HepG2 (cell line): ENCODE results near the gene KIF15. TPM values are rescaled to one million over a fixed set of nuclear protein-coding genes. Genes with fewer than 3 reads are reported as not detected.
A peak's percentile ranks its signal among the peaks of the same experiment; 100 is the strongest.

Experiments
- ATF1 ChIP-seq: IDR thresholded peaks from 2 replicates; pipeline ENCODE4 v1.6.1; 2016; ENCODE audit warnings: mild to moderate bottlenecking, control low read depth
- KLF16 ChIP-seq, 2 experiments: sonication (generic) in 1 of 2; formaldehyde crosslinking in 1 of 2; IDR thresholded peaks; 2 replicates each; pipeline versions ENCODE4 v1.6.1 to v1.8.0; 2016 to 2023; ENCODE audit warnings: missing genetic modification reagents in 2 of 2, missing compliant biosample characterization in 1 of 2
- NFKBIZ ChIP-seq: IDR thresholded peaks from 2 replicates; pipeline ENCODE4 v1.6.1; 2018; ENCODE audit warnings: missing genetic modification reagents, missing compliant biosample characterization
- PRDM10 ChIP-seq: sonication (generic); formaldehyde crosslinking; IDR thresholded peaks from 2 replicates; pipeline ENCODE4 v1.4.0; 2020; ENCODE audit warnings: low read depth, missing genetic modification reagents
- SNRNP70 ChIP-seq: fragments of 200-400 bp; formaldehyde crosslinking; IDR thresholded peaks from 2 replicates; pipeline ENCODE4 v1.6.1; 2017; ENCODE audit warnings: mild to moderate bottlenecking, low read depth, low read length, moderate library complexity
- SP4 ChIP-seq: sonication (generic); formaldehyde crosslinking; IDR thresholded peaks from 2 replicates; pipeline ENCODE4 v1.8.1; 2023; ENCODE audit warnings: mild to moderate bottlenecking, missing genetic modification reagents
- SRSF1 ChIP-seq: fragments of 200-400 bp; formaldehyde crosslinking; optimal IDR thresholded peaks from 2 replicates; pipeline ENCODE3; 2017; ENCODE audit warnings: mild to moderate bottlenecking, low read depth, low read length, moderate library complexity
- TCF7 ChIP-seq: sonication (generic); IDR thresholded peaks from 2 replicates; pipeline ENCODE4 v1.6.1; 2016; ENCODE audit warnings: antibody characterized with exemption, low read depth
- TOPORS ChIP-seq: sonication (generic); formaldehyde crosslinking; IDR thresholded peaks from 2 replicates; pipeline ENCODE4 v1.8.0; 2023; ENCODE audit warnings: mild to moderate bottlenecking, missing genetic modification reagents
- UBTF ChIP-seq: sonication (generic); formaldehyde crosslinking; IDR thresholded peaks from 2 replicates; pipeline ENCODE4 v1.4.0; 2020; ENCODE audit warnings: mild to moderate bottlenecking, missing genetic modification reagents
- ZGPAT ChIP-seq: IDR thresholded peaks from 2 replicates; pipeline ENCODE4 v1.6.1; 2016; ENCODE audit warnings: mild to moderate bottlenecking
- ZNF101 ChIP-seq: sonication (generic); formaldehyde crosslinking; IDR thresholded peaks from 2 replicates; pipeline ENCODE4 v1.4.0; 2020; ENCODE audit warnings: mild to moderate bottlenecking, low read depth, missing genetic modification reagents, borderline replicate concordance
- ZNF20 ChIP-seq: sonication (generic); formaldehyde crosslinking; IDR thresholded peaks from 2 replicates; pipeline ENCODE4 v1.4.0; 2020; ENCODE audit warnings: mild to moderate bottlenecking, moderate library complexity, missing genetic modification reagents
- ZNF207 ChIP-seq: fragments of 450-650 bp; IDR thresholded peaks from 2 replicates; pipeline ENCODE4 v1.6.1; 2016; ENCODE audit warnings: antibody characterized with exemption, borderline replicate concordance
- ZNF260 ChIP-seq: sonication (generic); formaldehyde crosslinking; IDR thresholded peaks from 2 replicates; pipeline ENCODE4 v1.4.0; 2020; ENCODE audit warnings: missing genetic modification reagents, low read depth, mild to moderate bottlenecking, borderline replicate concordance
- ZSCAN20 ChIP-seq: sonication (generic); formaldehyde crosslinking; IDR thresholded peaks from 2 replicates; pipeline ENCODE4 v1.4.0; 2020; ENCODE audit warnings: missing genetic modification reagents, mild to moderate bottlenecking, borderline replicate concordance
- polyA plus RNA-seq, 8 experiments: library from polyadenylated mRNA; depleted of rRNA in 3 of 8; stranded (reverse) in 7 of 8; unstranded in 1 of 8; fragments of >200 nt; fragmentation: Illumina TruSeq in 4 of 8; extraction: Trizol in 4 of 8; gene quantifications; 2 replicates each; pipeline versions ENCODE4 v1.2.1 to v1.2.3, GENCODE V29; 2011 to 2016; ENCODE audit warnings: low read depth in 4 of 8, missing spikeins in 1 of 8, mixed read lengths in 1 of 8; ENCODE audit not compliant: insufficient read depth in 1 of 8
- total RNA-seq, 5 experiments: library from RNA; depleted of rRNA; stranded (reverse); fragments of >200 nt; fragmentation: Illumina TruSeq; extraction: Trizol; gene quantifications; 2 replicates each; pipeline ENCODE4 v1.2.3, GENCODE V29; 2016; ENCODE audit warnings: low read depth in 1 of 5
- TF ChIP-seq, protein P1 (sequence below): sonication (generic); formaldehyde crosslinking; IDR thresholded peaks from 2 replicates; pipeline ENCODE4 v1.4.0; 2020; ENCODE audit warnings: missing genetic modification reagents
- TF ChIP-seq, protein P2 (sequence below): IDR thresholded peaks from 2 replicates; pipeline ENCODE4 v1.6.1; 2016; ENCODE audit warnings: mild to moderate bottlenecking, missing biosample characterization, missing genetic modification reagents

The KIF15 gene
- total and polyA plus RNA-seq, 2 of the 13 experiments (the other 11 are each of a cell fraction or from before 2014, with no cell fraction given) = 4.8 to 33.8 TPM

DNA sequence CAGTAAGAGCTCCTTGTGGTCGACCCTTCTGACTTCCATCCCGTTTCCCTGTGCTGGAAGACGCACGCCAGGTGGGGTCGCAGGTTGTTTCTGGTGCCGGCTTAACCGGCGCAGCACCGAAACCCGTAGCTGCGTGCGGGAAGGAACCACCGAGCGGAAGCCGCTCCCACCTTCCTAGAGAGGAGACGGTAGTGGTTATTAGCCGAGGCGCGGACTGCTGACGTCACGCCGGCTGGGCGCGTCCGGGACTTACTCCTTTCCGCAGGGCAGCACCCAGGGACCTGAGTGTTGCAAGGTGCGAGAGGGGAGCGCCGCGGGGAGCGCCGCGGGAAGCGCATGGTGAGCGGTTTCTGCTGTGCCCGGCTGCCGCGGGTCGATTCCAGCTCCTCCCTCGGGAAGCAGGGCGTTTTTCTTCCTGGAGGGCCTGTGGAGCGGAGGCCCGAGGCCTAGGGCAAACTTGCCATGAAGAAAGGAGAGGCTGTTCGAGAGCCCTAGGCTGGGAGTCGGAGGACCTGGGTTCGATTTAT lies 32.1 kb upstream of the KIF15 start, which contains the start of gene ZNF501 (continued):
- TF ChIP-seq ZNF207 (no peak), NFKBIZ (CRISPR knock-in tag) (0 out of 2 replicates have a peak, but pooled peaks have one; percentile 79), SP4 (peak; percentile 84), ZNF260 (CRISPR knock-in tag) (no peak), ATF1 (CRISPR knock-in tag) (peak; percentile 98), UBTF (CRISPR knock-in tag) (peak; percentile 89), KLF16 (CRISPR knock-in tag; IDR thresholded peaks at IDR 0.05) (peak in 1 of 2 experiments; percentile 79; a peak in 2 of 4 replicates), ZNF20 (CRISPR knock-in tag) (no peak), ZSCAN20 (no peak), TCF7 (no peak), TOPORS (CRISPR knock-in tag) (0 out of 2 replicates have a peak, but pooled peaks have one; percentile 87), PRDM10 (peak; percentile 79; the same call in 1 of the 2 replicates), ZNF101 (CRISPR knock-in tag) (no peak), SRSF1 (no peak), ZGPAT (peak; percentile 94), SNRNP70 (no peak)
- TF ChIP-seq, protein P1, sequence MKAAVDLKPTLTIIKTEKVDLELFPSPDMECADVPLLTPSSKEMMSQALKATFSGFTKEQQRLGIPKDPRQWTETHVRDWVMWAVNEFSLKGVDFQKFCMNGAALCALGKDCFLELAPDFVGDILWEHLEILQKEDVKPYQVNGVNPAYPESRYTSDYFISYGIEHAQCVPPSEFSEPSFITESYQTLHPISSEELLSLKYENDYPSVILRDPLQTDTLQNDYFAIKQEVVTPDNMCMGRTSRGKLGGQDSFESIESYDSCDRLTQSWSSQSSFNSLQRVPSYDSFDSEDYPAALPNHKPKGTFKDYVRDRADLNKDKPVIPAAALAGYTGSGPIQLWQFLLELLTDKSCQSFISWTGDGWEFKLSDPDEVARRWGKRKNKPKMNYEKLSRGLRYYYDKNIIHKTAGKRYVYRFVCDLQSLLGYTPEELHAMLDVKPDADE = no peak
- TF ChIP-seq, protein P2, sequence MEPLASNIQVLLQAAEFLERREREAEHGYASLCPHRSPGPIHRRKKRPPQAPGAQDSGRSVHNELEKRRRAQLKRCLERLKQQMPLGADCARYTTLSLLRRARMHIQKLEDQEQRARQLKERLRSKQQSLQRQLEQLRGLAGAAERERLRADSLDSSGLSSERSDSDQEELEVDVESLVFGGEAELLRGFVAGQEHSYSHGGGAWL (CRISPR knock-in tag) = no peak; the same call in 1 of the 2 replicates
